Measurements from ENCODE around the gene CELF4.

The CELF4 gene

GRCh38 chr18:37272226-37272625 lies 293.4 kb downstream of the CELF4 start:
- H2AFZ ChIP-seq (ENCODE audit: low read depth, low read length, severe bottlenecking): no peak overlapping the region
- H3K36me3 ChIP-seq (ENCODE audit: low read length): no peaks in the 10 kb centered on the region
- no peak overlapping the region for H3K27ac ChIP-seq (ENCODE audit: low read depth, low read length)
- H4K20me1 ChIP-seq (ENCODE audit: low read depth, low read length): no peaks in the 10 kb centered on the region
- no peak overlapping the region for H3K4me2 ChIP-seq (ENCODE audit: low read depth, low read length, poor library complexity, severe bottlenecking)
- H3K9ac ChIP-seq (ENCODE audit: low read length): no peak overlapping the region
- TF ChIP-seq CTCF (IDR thresholded peaks at IDR 0.05; ENCODE audit: insufficient read depth, low read length, poor library complexity, severe bottlenecking) (no peak), EZH2phosphoT487 (conservative IDR thresholded peaks at IDR 0.05; ENCODE audit: low read length) (no peak)
- H3K9me2 ChIP-seq (replicated peaks; ENCODE audit: insufficient read depth, low read length): no peaks in the 10 kb centered on the region
- no peaks in the 10 kb centered on the region for H3F3A ChIP-seq (ENCODE audit: insufficient read depth)
- H3K4me3 ChIP-seq (ENCODE audit: insufficient read depth, low read length, poor library complexity, severe bottlenecking): no peak overlapping the region
- H3K79me2 ChIP-seq (ENCODE audit: insufficient read depth, low read length): no peaks in the 10 kb centered on the region
- no peaks in the 10 kb centered on the region for H3K27me3 ChIP-seq (ENCODE audit: low read length)
- H3K9me3 ChIP-seq (ENCODE audit: insufficient read depth, low read length): no peaks in the 10 kb centered on the region

- Histone ChIP-seq H3K36me3 (ENCODE audit: low read length) (no peaks in the 10 kb centered on the region), H3K9ac (ENCODE audit: low read length) (no peak overlapping the region), H2AFZ (ENCODE audit: low read depth, low read length, severe bottlenecking) (no peak overlapping the region), H3K9me2 (replicated peaks; ENCODE audit: insufficient read depth, low read length) (no peaks in the 10 kb centered on the region), H3K4me2 (ENCODE audit: low read depth, low read length, poor library complexity, severe bottlenecking) (no peak overlapping the region), H3K27ac (ENCODE audit: low read depth, low read length) (no peak overlapping the region), H3K79me2 (ENCODE audit: insufficient read depth, low read length) (no peaks in the 10 kb centered on the region), H3F3A (ENCODE audit: insufficient read depth) (no peaks in the 10 kb centered on the region), H3K9me3 (ENCODE audit: insufficient read depth, low read length) (no peaks in the 10 kb centered on the region), H3K4me3 (ENCODE audit: insufficient read depth, low read length, poor library complexity, severe bottlenecking) (no peak overlapping the region), H3K27me3 (ENCODE audit: low read length) (no peaks in the 10 kb centered on the region), H4K20me1 (ENCODE audit: low read depth, low read length) (no peaks in the 10 kb centered on the region)
- TF ChIP-seq CTCF (IDR thresholded peaks at IDR 0.05; ENCODE audit: insufficient read depth, low read length, poor library complexity, severe bottlenecking): no peak
- TF ChIP-seq EZH2phosphoT487 (conservative IDR thresholded peaks at IDR 0.05; ENCODE audit: low read length): no peak
These were observed 294.9 kb downstream of the CELF4 start for GRCh38 chr18:37270666-37271052.

GRCh38 chr18:37270038-37270665 lies 295.4 kb downstream of the CELF4 start:
- no peaks in the 10 kb centered on the region for H4K20me1 ChIP-seq (ENCODE audit: low read depth, low read length)
- H3K79me2 ChIP-seq (ENCODE audit: insufficient read depth, low read length): no peaks in the 10 kb centered on the region
- no peaks in the 10 kb centered on the region for H3K36me3 ChIP-seq (ENCODE audit: low read length)
- H3K27me3 ChIP-seq (ENCODE audit: low read length): no peaks in the 10 kb centered on the region
- no peak overlapping the region for H3K4me3 ChIP-seq (ENCODE audit: insufficient read depth, low read length, poor library complexity, severe bottlenecking)
- H3F3A ChIP-seq (ENCODE audit: insufficient read depth): no peaks in the 10 kb centered on the region
- no peak overlapping the region for H3K4me2 ChIP-seq (ENCODE audit: low read depth, low read length, poor library complexity, severe bottlenecking)
- H3K27ac ChIP-seq (ENCODE audit: low read depth, low read length): no peak overlapping the region
- no peak for TF ChIP-seq EZH2phosphoT487 (conservative IDR thresholded peaks at IDR 0.05; ENCODE audit: low read length)
- no peak for TF ChIP-seq CTCF (IDR thresholded peaks at IDR 0.05; ENCODE audit: insufficient read depth, low read length, poor library complexity, severe bottlenecking)
- no peak overlapping the region for H3K9ac ChIP-seq (ENCODE audit: low read length)
- H3K9me3 ChIP-seq (ENCODE audit: insufficient read depth, low read length): no peaks in the 10 kb centered on the region
- no peaks in the 10 kb centered on the region for H3K9me2 ChIP-seq (replicated peaks; ENCODE audit: insufficient read depth, low read length)
- H2AFZ ChIP-seq (ENCODE audit: low read depth, low read length, severe bottlenecking): no peak overlapping the region
